Sigmoid colon (tissue), 7 donors: ENCODE data around the gene PRELID3B. TPM values are rescaled to one million over a fixed set of nuclear protein-coding genes. Genes with fewer than 3 reads are reported as not detected.

Experiments
- DNase-seq: peaks from one replicate; pipeline ENCODE4 v3.0.0-alpha.2; 2019
- H3K27ac ChIP-seq, 4 donors: fragments of 200-600 bp; sonication (generic); one replicate each; pipeline ENCODE4 v1.5.1; 2016 to 2019; ENCODE audit warnings: mild to moderate bottlenecking in 1 of 4
- H3K27me3 ChIP-seq, 3 donors: fragments of 200-600 bp; sonication (generic); one replicate each; pipeline ENCODE4 v1.5.1; 2019; ENCODE audit warnings: mild to moderate bottlenecking in 1 of 3
- H3K36me3 ChIP-seq, 4 donors: fragments of 200-600 bp; sonication (generic); one replicate each; pipeline ENCODE4 v1.5.1; 2016 to 2019
- H3K4me1 ChIP-seq, 4 donors: fragments of 200-600 bp; sonication (generic); one replicate each; pipeline ENCODE4 v1.5.1; 2017 to 2019
- H3K4me3 ChIP-seq, 4 donors: fragments of 200-600 bp; sonication (generic); one replicate each; pipeline ENCODE4 v1.5.1; 2017 to 2019; ENCODE audit warnings: mild to moderate bottlenecking in 2 of 4, moderate library complexity in 1 of 4
- H3K9me3 ChIP-seq, 4 donors: fragments of 200-600 bp in 3 of 4; sonication (generic) in 3 of 4; one replicate each; pipeline versions ENCODE4 v1.5.1 to v1.6.1; 2013 to 2019
- EP300 ChIP-seq, 4 donors: sonication (generic); formaldehyde crosslinking; IDR thresholded peaks; one replicate each; pipeline ENCODE4 v1.6.1; 2017; ENCODE audit warnings: antibody characterized with exemption in 4 of 4
- POLR2A ChIP-seq, 2 donors: fragments of 450-650 bp; IDR thresholded peaks; one replicate each; pipeline ENCODE4 v1.6.1; 2016; ENCODE audit warnings: antibody characterized with exemption in 2 of 2, mild to moderate bottlenecking in 2 of 2, moderate library complexity in 2 of 2
- POLR2AphosphoS5 ChIP-seq, 4 donors: sonication (generic); formaldehyde crosslinking; IDR thresholded peaks; one replicate each; pipeline ENCODE4 v1.6.1; 2017; ENCODE audit warnings: antibody characterized with exemption in 4 of 4
- WGBS, 2 donors: extraction: QIAGEN DNeasy Blood & Tissue Kit; methylation state at CpG; one replicate each; pipeline ENCODE4 v1.1.7; 2013; 5-methylcytosine and 5-hydroxymethylcytosine counted together
- intact Hi-C: fragments of 100-400 bp; cut with DNase I; formaldehyde crosslinking; loops from one replicate; pipeline ENCODE4 v1.15.1; 2023
- polyA plus RNA-seq, 3 donors: library from polyadenylated mRNA; stranded (reverse); fragments of 200-250 nt; gene quantifications; one replicate each; pipeline ENCODE4 v1.2.3, GENCODE V29; 2013
- total RNA-seq, 4 donors: library from RNA; depleted of rRNA; stranded (reverse); fragments of >200 nt; gene quantifications; one replicate each; pipeline ENCODE4 v1.1.0, GENCODE V29; 2016
- TF ChIP-seq, protein P1 (sequence below), 4 experiments: fragments of 450-650 bp in 3 of 4; fragments of 200-600 bp in 1 of 4; IDR thresholded peaks; one replicate each; pipeline ENCODE4 v1.5.1; 2016 to 2019; ENCODE audit warnings: antibody characterized with exemption in 4 of 4, mild to moderate bottlenecking in 3 of 4, moderate library complexity in 2 of 4
- donor health status: healthy with polysubstance abuse.
- donor health status: Bipolar disorder and iron deficiency.
- donor health status: healthy.

The PRELID3B gene
- total and polyA plus RNA-seq, 7 donors: 27.4 to 189 (median 43.9) TPM

DNA sequence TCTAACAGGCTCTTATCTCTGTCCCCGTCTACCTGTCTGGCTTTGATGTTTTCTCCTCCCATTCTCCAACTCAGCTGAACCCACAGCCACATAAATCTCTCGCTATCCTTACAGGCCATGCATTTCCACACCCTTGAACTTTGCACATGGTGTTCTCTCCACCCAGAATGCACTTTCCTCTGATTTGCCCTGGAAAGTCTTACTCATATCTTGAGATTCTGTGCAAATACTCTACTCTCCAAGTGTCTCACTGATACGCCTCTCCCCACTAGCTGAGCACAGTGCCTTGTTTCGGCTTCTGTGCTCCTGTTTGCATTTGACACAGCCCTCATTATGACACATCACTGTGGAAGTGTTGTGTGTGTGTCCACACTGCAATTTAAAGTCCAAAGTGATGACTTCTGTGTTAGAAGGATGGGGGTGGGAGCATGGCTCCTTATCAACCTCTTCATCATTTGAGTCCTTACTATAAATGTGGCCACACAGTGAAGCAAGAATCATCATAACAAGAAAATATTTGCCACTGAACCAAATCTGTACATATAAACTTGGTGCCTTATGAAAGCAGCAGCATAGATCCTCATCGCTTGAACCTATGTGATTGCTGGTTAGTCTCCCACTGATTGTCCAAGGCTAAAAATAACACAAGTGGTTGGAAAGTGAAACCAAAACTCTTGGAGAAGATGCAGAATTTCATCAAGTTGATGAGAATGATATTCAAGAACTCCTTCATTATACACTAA is 5.5 kb upstream of the PRELID3B start:
- intact Hi-C loops: loop anchor here (10.0 kb wide), 1 partner anchor 733 kb away; no protein-coding TSS in a partner anchor

DNA sequence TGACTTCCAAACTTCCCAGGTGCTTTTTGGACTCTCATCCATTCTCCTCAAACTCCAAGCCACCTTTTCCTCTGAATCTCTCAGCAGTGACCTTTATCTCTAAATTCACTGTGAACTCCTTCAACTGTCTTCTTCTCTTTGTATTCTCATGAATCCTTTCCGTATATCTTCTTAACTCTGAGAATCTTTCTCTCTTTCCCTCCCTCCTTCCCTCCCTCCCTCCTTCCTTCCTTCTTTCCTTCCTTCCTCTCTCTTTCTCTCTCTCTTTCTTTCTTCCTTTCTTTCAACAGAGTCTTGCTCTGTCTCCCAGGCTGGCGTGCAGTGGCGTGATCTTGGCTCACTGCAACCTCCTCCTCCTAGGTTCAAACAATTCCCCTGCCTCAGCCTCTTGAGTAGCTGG is 4.3 kb upstream of the PRELID3B start:
- Histone ChIP-seq H3K4me3 (no peak overlapping the region), H3K36me3 (no peaks in the 10 kb centered on the region), H3K27me3 (peaks cover 0 to 10% (median 0%) of the 10 kb centered on the region in 3 donors), H3K27ac (no peak overlapping the region), H3K9me3 (no peaks in the 10 kb centered on the region), H3K4me1 (peaks cover 0 to 12% (median 7%) of the 10 kb centered on the region in 4 donors)
- intact Hi-C loops: loop anchor here (10.0 kb wide), 1 partner anchor 732 kb away; no protein-coding TSS in a partner anchor
- TF ChIP-seq, protein P1, sequence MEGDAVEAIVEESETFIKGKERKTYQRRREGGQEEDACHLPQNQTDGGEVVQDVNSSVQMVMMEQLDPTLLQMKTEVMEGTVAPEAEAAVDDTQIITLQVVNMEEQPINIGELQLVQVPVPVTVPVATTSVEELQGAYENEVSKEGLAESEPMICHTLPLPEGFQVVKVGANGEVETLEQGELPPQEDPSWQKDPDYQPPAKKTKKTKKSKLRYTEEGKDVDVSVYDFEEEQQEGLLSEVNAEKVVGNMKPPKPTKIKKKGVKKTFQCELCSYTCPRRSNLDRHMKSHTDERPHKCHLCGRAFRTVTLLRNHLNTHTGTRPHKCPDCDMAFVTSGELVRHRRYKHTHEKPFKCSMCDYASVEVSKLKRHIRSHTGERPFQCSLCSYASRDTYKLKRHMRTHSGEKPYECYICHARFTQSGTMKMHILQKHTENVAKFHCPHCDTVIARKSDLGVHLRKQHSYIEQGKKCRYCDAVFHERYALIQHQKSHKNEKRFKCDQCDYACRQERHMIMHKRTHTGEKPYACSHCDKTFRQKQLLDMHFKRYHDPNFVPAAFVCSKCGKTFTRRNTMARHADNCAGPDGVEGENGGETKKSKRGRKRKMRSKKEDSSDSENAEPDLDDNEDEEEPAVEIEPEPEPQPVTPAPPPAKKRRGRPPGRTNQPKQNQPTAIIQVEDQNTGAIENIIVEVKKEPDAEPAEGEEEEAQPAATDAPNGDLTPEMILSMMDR (IDR thresholded peaks at IDR 0.05): no peak
- TF ChIP-seq EP300 (IDR thresholded peaks at IDR 0.05) (no peak), POLR2AphosphoS5 (IDR thresholded peaks at IDR 0.05) (no peak), POLR2A (IDR thresholded peaks at IDR 0.05) (no peak)
- WGBS, 2 donors: 91 to 95% methylated on average over 3 of the region's 3 CpGs
- DNase-seq: no peak

More for the DNA sequence above, 5.5 kb upstream of the PRELID3B start:
- H3K27ac ChIP-seq: no peak overlapping the region
- peaks cover 0 to 4% (median 3%) of the 10 kb centered on the region in 4 donors for H3K4me1 ChIP-seq
- peaks cover 0 to 10% (median 0%) of the 10 kb centered on the region in 3 donors for H3K27me3 ChIP-seq
- no peak for TF ChIP-seq POLR2A (IDR thresholded peaks at IDR 0.05)
- no peaks in the 10 kb centered on the region for H3K9me3 ChIP-seq
- H3K4me3 ChIP-seq: no peak overlapping the region
- no peak for DNase-seq
- H3K36me3 ChIP-seq: no peaks in the 10 kb centered on the region
- 11 to 58% methylated on average over 5 of the region's 5 CpGs for WGBS, 2 donors

DNA sequence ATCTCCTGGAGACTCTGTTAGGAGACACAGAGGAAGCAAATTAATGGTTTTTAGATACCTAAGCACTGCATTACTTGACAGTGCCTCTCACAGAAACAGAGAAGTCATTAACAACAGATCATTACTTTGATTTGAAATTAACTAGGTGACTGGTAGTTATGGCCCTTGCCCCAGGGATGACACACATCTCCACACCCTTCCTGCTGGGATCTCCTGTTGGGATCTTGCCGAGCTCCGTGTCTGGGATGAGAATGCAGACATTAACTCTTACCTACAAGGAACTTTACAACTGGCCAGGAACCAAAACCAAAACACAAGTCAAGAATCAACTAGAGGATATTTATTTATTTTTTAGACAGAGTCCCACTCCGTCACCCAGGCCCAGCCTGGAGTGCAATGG is 2.2 kb upstream of the PRELID3B start:
- Histone ChIP-seq H3K4me1 (peaks cover 0 to 28% (median 27%) of the 10 kb centered on the region in 4 donors), H3K9me3 (no peaks in the 10 kb centered on the region), H3K27ac (no peak overlapping the region), H3K27me3 (no peaks in the 10 kb centered on the region), H3K4me3 (no peak overlapping the region), H3K36me3 (no peaks in the 10 kb centered on the region)
- TF ChIP-seq EP300 (IDR thresholded peaks at IDR 0.05): no peak
- TF ChIP-seq POLR2AphosphoS5 (IDR thresholded peaks at IDR 0.05): no peak
- TF ChIP-seq, protein P1 (IDR thresholded peaks at IDR 0.05): no peak
- TF ChIP-seq POLR2A (IDR thresholded peaks at IDR 0.05): no peak
- no peak for DNase-seq
- intact Hi-C loops: loop anchor here (10.0 kb wide), 1 partner anchor 730 kb away; no protein-coding TSS in a partner anchor
- 67 to 87% methylated on average over 3 of the region's 3 CpGs for WGBS, 2 donors

GRCh38 chr20:59044295-59044694 is 1.7 kb upstream of the PRELID3B start:
- DNase-seq: no peak
- TF ChIP-seq EP300 (IDR thresholded peaks at IDR 0.05): no peak
- no peak for TF ChIP-seq POLR2A (IDR thresholded peaks at IDR 0.05)
- intact Hi-C loops: loop anchor here (10.0 kb wide), 1 partner anchor 729 kb away; no protein-coding TSS in a partner anchor
- Histone ChIP-seq H3K4me1 (peaks cover 0 to 33% (median 30%) of the 10 kb centered on the region in 4 donors), H3K27me3 (no peaks in the 10 kb centered on the region), H3K9me3 (no peaks in the 10 kb centered on the region), H3K4me3 (no peak overlapping the region), H3K27ac (peak overlapping the region in 1 of 4 donors; percentile 81), H3K36me3 (no peaks in the 10 kb centered on the region)
- 79 to 94% methylated on average over 3 of the region's 3 CpGs for WGBS, 2 donors

GRCh38 chr20:59043698-59044097 is 1.1 kb upstream of the PRELID3B start:
- Histone ChIP-seq H3K36me3 (no peaks in the 10 kb centered on the region), H3K27ac (peak overlapping the region in 3 of 4 donors; percentile 24 to 86 (median 81)), H3K4me3 (no peak overlapping the region), H3K4me1 (peaks cover 0 to 39% (median 33%) of the 10 kb centered on the region in 4 donors), H3K27me3 (no peaks in the 10 kb centered on the region), H3K9me3 (no peaks in the 10 kb centered on the region)
- TF ChIP-seq POLR2A (IDR thresholded peaks at IDR 0.05) (no peak), EP300 (IDR thresholded peaks at IDR 0.05) (no peak), POLR2AphosphoS5 (IDR thresholded peaks at IDR 0.05) (no peak)
- TF ChIP-seq, protein P1 (IDR thresholded peaks at IDR 0.05): no peak
- intact Hi-C loops: loop anchor here (10.0 kb wide), 1 partner anchor 729 kb away; no protein-coding TSS in a partner anchor
- 70 to 75% methylated on average over 3 of the region's 3 CpGs for WGBS, 2 donors
- no peak for DNase-seq
